ENCODE measurements around the gene MINAR1.
"Not testable (repeated sequence)": the region's sequence is repeated elsewhere in the genome, so short reads cannot be mapped to it uniquely, and the experiment has no call there.

The MINAR1 gene, protein sequence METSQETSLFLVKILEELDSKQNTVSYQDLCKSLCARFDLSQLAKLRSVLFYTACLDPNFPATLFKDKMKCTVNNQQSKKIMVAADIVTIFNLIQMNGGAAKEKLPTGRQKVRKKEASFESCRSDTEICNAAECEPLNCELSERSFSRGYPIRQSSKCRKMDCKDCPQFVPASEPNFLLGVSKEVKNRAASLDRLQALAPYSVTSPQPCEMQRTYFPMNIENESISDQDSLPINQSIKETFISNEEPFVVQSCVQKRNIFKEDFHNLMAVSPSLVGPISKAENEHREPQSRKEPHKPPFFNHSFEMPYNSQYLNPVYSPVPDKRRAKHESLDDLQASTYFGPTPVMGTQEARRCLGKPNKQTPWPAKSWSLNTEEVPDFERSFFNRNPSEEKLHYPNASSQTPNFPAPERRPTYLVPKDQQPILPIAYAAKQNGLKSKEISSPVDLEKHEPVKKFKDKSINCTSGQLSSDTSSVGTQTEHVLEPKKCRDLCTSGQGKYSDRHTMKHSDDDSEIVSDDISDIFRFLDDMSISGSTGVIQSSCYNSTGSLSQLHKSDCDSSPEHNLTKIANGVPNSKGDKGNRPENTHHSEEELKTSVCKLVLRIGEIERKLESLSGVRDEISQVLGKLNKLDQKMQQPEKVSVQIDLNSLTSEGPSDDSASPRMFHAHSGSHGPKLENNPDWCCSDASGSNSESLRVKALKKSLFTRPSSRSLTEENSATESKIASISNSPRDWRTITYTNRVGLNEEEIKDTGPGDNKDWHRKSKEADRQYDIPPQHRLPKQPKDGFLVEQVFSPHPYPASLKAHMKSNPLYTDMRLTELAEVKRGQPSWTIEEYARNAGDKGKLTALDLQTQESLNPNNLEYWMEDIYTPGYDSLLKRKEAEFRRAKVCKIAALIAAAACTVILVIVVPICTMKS

DNA sequence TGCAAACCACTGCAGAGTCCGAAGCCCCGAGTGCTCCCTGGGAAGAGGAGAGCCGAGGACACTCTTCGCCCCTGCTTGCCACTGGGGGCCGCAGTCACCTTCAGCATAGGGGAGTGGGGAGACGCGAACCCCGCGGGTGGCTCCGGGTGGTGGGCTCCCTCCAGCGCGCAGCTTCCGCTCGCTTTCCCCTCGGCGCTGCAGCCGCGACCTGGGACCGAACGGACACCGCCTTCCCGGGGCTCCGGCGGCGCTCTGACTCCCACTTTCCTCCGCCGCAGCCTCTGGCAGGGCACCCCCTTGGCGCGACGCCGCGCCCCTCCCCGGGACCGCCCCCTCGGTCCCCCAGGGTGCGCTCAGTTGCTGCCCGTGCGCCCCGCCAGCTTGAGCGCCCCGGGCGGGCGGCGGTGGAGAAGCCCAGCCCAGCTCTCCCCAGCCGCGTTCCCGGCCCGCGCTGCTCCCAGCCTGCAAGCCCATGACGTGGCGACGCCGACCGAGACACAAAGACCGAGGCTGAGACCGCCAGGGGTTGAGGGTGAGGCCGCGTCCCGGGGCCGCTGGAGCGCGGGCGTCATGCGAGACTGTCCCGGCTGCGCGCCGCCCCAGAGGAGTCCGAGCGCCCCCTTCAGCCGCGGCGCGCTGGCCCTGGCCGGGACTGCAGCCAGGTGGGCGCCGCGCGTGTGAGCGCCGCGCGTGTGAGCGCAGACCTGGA, at the start of gene MINAR1:
MINAR1 (plus strand) TSS at position 701 of the 709 bp plus-strand sequence. CDS start 23,812 bp downstream, outside the sequence.
- DNase-seq, result no peak

DNA sequence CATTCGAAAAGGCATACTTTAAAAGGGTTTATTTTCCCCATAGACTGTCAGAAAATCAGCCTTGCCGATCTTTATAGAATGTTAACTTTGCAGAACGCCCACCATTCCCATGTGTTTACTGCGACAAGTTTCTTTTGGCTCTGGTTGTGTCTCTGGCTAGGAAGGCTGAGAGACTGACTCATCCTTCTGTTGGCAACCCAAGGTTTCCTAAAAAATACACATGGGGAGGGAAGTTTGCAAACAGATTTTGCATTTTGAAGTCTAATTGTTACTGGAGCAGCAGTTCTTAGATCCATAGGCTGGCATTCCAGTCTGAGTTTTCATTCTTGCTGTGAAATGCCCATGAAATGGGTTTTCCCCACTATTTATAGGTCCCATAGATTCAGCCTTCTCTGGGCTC, 37.9 kb upstream of the MINAR1 start:
- DNase-seq, result no peak

DNA sequence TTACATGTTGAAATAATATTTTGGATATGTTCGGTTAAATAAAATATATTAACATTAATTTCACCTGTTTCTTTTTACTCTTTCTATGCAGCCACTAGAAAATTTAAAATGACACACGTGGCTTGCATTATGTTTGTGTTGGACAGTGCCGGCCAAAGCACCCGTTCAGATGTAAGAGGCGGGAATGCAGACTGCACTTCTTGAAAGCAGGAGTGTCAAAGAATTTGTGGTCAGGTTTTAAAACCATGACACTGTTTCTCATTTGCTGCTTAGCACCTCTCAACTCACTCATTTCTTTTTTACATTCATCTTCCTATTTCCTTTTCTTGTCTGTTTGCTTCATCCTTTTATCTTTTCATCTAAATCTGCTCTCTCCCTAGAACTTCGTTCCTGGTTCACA, 35.3 kb upstream of the MINAR1 start:
- DNase-seq, result no peak

DNA sequence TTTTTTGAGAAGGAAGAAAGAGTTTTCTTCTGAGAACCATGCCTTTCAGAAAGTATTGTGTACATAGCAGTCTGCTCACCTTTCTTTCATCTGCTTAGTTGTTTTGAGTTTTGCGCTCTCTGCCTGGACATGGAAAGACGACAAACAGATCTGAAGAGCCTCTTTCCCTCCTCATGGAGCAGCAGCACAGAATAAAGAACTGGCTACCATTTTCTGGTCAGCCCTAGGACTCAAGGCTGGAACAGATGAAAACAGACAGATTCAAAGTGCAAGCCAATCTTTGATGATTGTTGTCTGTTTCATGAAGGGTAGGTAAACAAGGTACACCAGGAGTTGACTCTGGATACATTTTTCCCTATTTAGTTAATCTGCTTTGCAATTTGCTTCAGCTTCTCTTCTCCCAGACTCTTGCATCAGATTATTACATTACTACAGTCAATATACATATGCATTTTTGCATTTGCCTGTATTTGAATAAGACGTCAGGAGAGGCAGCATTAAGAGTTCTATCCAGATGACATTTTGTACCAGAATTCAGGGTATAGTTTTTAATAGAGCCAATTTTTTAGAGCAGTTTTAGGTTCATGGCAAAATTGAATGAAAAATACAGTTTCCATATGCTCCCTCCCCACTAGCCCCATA, 34.7 kb upstream of the MINAR1 start:
- no peak for DNase-seq

DNA sequence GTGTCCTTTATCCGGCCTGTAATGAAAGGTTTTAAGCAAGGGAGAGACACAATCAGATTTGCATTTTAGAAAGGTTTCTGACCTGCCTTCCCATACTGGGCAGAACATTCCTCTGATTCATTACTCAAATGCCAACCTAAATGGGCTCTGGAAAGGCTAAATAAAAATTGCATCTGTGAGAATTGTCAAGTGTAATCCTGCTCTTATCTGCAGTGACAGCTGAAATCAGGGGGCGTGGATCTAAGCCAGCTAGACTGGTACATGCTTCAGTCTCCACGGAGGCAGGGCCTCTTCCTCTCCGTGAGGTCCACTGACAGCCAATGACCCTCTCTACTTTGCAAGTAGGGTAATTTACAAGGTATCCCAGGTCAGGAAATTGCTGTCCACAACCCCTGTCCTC, 32.5 kb upstream of the MINAR1 start:
- DNase-seq, result no peak

DNA sequence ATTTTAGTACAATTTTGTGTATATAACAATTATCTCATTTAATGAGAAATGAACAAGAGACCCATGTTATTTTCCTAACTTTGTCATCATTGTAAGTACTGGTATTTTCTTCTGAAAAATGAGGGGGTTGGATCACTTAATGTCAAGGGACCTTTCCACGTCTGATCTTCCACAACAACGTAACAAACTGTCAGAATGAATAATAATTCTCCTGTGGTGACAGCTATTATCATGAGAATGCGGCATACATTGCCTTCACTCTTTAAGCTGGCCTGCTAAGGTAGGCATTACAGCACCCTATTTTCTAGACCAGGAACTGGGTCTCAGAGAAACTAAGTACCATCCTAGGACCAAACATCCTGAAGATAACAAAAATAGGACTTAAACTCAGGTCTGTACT, 31.5 kb upstream of the MINAR1 start:
- no peak for DNase-seq

DNA sequence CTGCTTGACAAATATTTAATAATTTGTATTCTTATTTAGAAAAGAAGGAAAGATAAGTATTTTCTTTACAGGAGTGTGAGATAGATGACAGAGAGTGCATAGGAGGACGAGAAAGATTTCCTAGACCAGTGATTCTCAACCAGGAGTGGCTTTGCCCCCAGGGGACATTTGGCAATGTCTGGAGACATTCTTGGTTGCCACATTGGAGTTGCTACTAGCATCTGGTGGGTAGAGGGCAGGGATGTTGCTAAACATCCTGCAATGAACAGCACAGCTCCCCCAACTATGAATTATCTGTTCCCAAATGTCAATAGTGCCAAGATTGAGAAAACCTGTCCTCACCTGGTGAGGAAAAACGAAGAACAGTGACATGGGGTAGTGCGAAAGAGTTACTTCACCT, 30.8 kb upstream of the MINAR1 start:
- DNase-seq, result no peak

DNA sequence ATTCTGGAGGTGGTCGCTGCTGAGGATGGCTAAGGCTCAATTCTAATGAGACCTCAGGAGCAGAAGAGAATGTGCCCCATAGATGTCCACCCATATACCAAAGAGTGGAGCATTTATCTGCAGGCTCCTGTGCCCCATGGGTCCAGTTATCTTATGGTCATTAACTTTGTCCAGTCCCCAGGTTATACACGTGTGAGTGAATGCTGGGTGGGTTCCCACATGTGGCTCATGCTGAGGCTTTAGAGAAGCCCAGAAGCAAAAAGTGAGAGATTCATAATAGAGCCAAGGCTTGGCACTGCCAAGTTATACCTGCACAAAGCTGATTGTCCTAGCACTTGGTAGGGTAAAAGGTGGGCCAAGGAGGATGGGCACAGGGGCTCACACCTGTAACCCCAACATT, 30.0 kb upstream of the MINAR1 start:
- DNase-seq, result no peak

DNA sequence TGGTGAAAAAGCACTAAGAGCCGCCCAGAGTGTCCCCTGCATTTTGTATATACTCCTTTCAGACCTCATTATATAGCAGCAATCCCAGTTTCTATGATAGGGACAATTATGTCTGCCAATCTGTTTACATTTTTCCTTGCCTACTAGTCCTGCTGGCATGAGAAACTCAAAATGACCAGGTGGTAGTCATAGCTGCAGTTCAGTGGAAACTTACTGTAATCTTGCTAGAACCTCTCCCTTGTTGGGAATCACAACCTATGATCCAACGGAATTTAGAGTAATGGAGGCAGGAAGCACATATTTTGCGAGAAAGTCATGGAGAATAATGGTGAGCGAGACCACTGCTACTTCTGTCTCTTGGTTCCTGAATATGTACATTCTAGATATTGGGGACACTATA, 28.6 kb upstream of the MINAR1 start:
- DNase-seq, result no peak

DNA sequence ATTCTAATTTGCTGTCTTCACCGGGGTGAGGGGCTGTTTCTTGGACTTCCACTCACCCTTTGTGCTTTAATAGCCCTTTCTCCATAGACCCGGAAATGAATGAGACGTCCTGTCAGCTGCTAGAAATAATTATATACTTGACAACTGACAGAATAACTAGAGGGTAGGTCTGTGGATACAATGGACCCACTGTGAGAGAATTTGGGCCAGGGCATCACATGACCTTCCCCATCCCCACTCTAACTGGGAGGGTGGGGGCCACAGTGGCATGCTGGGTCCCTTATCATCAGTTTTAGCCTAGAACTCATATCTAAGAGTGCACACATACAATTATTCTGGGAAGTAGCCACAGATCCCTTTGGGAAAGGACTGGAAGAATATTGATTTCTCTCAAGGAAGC, 25.9 kb upstream of the MINAR1 start:
- DNase-seq, result no peak

DNA sequence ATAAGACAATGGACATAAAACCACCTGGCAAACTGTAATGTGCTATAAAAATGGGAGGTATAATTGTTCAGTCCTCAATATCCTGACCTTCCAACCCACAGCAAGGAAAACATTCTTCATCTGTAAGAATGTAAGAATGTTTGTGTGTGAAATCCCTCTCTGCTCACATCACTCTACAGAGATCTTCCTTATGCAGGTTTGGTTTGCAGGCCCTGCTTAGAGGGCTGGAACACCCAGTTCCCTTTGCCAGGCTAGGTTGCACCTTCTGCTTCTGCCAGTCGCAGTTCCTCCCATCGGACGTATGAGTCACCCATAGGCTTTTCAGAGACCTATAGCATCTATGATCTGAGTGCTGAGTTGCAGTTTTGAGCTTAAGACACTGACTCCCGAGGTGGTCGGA, 24.1 kb upstream of the MINAR1 start:
- no peak for DNase-seq

DNA sequence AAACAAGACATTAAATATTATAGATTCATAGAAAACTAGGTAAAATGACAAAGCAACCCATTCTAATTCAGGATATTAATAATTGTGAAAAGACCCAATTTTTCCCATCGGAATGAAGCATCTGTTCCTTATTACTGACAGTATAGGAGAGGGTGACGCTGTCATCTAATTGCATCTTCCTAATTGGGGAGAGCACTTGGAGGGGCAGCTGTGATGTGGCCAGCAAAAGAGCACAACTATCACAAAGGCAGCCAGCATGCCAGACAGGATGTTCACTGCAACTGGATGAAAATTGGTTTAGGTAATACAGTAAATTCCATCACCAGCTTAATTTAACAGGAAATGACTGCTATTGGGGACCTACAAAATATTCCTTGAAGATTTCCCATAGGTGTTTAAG, 21.9 kb upstream of the MINAR1 start:
- no peak for DNase-seq

DNA sequence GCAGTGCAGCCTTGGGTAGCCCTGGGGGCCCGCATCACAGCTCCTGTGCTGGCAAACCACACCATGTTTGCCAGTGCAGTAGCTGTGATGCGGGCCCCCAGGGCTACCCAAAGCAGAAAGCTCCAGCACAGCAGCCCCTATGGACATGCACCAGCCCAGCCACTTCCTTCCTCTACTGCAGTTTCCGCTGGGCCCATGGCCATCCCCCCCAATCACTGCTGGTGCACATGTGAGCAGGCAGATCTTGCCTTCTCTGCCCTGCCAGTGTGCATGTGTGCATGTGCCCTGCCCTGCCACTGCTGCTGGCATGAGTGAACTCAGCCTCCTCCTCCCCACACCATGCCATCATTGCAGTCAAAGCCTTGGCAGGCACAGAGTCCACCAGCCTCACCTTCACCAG, 20.1 kb upstream of the MINAR1 start:
- DNase-seq, result no peak

DNA sequence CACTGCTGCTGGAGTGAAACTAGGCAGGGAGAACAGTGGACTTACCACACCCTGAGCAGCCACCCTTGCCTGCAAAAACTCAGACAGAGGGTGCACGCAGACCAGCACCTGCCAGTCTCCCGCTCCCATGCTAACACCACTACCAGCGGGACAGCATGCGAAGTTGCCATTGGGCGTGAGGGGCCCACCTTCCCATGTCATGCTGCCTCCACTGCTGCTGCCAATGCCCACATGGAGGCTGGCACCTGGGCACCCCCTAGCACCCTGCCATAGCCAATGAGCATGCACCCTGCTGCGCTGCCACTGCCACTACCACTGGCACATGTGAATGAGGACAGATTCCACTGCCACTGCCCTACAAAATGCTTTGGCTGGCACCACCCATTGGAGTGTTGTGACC, 19.7 kb upstream of the MINAR1 start:
- no peak for DNase-seq

DNA sequence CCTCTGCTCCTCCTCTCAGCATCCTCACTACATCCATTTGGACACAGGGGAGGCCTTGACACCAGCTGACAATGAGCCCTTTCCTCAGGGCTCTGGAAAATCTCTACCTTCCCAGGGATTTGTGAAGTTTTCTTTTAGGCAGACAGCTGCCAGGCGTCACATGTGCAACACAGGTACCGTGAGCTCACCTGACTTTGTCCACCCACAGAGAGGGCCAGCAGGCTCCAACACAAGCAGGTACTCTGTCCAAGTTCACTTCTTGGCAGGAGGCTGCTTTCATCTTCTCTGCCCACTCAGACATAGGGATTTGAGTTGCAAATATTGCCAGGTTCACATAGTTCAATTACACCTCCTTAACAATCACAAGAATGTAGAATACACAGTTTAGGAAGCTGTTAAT, 15.3 kb upstream of the MINAR1 start:
- no peak for DNase-seq

DNA sequence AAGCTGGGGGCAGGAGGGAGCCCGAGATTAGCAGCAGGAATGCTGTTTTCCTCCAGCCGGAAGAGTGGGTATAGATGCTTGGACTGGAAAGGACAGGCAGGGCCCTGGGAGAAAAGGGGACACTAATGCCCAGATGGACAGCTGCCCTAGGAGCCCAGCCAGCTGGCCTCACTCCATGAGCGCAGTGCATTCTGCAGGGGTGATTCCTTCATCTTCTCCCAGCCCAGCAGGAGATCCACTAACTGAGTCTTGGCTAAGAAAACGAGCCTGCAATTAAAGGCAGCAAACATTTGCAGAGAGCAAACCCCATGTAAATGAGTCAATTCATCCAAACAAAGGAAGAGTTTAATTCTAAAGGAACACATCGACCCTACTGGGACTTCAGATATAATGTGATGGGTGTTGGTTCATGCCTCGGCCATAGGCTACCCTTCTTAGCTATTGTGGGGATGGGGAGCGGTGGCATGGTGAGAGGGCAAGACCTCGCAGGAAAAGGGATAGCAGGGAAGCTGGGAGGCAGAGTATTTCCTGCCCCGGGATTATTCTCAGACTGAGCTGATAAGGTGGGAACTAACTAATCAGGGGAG, 13.3 kb upstream of the MINAR1 start:
- DNase-seq, result no peak

DNA sequence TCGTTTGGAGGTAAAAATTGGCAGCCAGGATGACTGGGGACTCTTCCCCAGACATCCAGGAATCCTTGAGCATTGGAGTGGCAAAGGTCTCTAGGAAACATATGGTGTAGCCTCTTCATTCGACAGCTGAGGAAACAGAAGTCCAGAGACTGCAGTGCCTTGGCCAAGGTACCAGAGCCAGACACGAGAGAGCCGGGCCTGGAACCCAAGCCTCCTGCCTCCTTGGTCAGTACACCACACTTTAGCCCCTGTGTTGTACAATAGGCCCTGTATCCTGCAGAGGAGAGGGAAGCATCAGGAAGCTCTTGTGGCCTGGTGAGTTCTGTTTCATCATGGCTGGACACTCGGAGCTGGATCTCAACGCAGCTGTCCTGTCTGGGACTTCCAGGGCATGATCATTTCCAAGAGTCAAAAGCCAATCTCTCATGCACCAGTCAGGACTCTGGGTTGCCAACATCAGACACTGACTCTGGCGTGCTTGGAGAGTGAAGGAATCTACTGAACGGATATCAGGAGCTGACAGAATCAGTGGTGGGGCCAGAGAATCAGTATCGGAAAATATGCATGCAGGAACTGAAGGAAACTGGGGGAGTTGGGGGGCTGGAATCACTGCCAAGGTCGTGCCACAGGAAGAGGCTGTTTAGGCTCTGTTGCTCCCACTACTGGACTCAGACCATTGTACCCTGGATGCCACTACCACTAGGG, 6.4 kb upstream of the MINAR1 start:
- no peak for DNase-seq

DNA sequence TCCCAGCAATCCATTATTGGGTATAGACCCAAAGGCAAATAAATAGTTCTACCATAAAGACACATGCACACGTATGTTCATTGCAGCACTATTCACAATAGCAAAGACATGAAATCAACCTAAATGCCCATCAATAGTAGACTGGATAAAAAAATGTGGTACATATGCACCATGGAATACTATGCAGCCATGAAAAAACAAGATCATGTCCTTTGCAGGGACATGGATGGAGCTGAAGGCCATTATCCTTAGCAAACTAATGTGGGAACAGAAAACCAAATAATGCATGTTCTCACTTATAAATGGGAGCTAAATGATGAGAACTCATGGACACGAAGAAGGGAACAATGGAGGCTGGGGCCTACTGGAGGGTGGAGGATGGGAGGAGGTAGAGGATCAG, 5.2 kb upstream of the MINAR1 start:
- DNase-seq, result not testable (repeated sequence)

DNA sequence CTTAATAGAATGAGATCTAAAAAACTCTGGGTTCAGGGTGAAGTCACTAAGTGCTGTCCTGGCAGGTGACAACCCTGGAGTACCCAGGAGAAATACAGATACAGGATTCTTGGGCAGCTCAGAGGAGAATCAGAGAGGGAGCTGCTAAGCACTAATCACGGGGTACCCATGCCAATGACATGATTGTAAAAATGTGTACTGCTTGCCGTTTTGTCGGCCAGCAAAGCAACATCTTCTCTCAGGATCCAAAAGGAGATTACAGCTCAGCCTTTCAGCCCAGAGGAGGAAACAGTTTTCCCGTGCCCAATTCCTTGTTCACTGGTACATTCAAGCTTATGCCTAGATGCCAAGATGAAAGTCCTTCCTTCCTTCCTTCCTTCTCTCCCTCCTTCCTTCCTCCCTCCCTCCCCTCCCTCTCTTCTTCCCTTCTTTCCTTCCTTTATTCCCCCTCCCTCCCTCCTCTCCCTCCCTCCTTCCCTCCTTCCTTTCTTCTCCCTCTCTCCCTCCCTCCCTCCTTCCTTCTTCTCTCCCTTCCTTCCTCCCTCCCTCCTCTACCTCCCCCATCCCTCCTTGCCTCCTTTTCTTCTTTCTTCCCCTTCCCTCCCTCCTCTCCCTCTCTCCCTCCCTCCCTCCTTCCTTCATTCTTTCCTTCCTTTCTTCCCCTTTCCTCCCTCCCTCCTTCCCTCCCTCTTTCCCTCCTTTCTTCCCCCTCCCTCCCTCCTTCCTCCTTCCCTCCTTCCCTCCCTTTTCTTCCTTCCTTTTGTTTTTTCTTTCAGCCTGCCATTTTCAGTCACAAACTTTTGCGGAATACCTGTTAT, 4.1 kb upstream of the MINAR1 start:
- no peak for DNase-seq

DNA sequence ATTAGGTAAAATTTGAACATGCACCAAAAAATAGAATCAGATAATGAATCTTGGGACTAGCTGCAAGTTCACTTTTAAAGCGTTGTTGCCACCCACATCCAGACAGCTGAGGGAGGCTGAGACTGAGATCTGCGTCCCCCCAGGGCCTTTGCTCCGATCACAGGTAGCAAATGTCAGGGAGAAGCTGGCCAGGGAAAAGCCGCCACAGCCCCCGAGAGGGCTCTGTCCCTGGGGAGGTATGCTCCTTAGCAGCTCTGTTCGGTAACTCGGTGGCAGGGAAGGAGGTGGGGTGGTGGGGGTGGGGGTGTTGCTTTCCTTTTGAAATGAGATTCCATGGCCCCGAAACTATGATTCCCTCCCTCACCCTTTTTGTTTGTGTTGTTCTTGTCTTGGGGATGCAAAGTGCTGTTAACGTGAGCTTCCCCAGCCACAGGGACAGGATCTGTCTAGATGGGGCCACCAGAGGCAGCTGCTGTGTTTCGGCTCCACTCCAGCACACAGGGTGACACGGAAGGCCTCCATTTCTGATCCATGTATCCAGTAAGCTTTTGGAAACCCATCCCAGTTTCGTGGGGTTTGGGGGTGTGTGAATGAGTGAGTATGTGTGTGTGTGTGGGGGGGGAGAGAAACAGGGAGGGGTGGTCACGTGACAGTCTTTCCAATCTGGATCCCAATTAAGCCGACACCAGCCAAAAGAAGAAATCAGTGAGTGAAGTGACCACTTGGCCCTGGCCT, 1.1 kb upstream of the MINAR1 start:
- no peak for DNase-seq
